ENCODE measurements around the gene CLHC1.
"Not testable (repeated sequence)": the region's sequence is repeated elsewhere in the genome, so short reads cannot be mapped to it uniquely, and the experiment has no call there.

The CLHC1 gene

DNA sequence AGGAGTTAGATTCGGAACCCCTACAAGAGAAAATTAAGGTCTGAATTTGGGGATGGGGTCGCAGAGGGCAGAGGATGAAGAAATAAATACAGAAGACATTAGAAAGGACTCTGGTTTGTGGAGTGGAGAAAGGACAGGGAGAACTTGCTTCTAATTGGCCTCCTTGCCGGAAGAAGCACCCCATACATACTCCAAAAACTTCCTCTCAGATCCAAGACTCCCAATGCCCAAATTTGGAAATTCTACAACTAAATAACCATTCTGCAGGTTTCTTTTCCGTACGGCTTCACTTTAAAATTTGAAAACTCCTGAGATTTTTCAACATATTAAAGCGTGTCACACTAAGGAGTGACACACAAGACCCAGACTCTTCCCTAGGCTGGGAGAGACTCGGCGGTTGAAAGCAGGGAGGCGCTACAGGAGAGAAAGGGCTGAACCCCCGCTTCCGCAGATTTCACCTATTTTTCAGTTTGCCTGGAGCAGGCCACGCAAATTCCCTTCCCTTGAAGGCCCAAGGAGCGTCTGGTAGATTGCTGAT, 478 bp downstream of the CLHC1 start:
- DNase-seq: peak; percentile 56

DNA sequence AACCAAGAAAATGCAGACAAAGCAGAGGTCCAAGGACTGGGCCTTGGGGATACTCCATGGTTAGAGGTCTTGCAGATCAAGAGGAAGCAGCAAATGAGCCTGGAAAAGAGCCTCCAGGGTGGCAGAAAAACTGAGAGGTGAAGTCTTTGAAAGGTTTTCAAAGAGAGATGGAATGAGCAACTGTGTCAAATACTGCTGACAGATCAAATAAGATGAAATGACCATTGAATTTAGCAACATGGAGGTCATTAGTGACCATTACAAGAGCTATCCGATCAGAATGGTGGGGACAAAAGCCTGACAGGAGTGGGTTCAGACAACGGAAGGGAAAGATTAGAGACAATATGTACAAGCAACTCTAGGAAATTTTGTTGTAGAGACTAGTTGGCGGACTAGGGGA, 1.5 kb downstream of the CLHC1 start:
- DNase-seq: no peak

DNA sequence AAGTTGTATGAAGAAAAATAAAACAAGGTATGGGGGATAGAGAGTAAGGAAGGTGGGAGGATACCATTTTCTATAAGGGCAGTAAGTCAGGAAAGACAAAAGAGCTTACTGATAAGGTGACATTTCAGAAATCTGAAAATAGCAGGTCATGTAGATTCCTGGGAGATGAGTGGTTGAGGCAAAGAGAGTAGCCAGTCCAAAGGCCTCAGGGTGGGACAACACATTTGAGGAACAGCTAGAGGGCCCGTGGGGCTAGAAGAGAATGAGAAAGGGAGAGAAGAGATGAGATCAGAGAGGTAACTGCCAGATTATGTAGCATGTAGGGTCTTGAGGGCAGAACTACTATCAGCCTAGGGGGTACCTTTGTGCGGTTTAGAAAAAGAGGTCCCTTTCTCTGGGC, 2.9 kb downstream of the CLHC1 start:
- no peak for DNase-seq

DNA sequence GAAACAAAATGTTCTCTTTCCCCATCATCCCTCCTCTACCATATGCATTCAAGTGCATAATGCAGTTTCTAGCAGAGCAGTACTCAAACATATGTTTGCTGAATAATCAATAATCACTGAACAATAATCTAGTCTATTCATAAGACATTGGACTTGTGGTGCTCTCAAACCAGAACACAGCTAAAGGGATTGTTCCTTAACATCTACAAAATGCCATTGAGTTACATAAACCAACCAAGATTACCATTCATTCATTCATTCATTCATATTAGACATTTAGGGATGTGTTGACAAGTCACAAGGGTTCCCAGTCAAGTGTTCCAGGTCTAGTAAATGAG, 3.9 kb downstream of the CLHC1 start:
- DNase-seq: no peak

DNA sequence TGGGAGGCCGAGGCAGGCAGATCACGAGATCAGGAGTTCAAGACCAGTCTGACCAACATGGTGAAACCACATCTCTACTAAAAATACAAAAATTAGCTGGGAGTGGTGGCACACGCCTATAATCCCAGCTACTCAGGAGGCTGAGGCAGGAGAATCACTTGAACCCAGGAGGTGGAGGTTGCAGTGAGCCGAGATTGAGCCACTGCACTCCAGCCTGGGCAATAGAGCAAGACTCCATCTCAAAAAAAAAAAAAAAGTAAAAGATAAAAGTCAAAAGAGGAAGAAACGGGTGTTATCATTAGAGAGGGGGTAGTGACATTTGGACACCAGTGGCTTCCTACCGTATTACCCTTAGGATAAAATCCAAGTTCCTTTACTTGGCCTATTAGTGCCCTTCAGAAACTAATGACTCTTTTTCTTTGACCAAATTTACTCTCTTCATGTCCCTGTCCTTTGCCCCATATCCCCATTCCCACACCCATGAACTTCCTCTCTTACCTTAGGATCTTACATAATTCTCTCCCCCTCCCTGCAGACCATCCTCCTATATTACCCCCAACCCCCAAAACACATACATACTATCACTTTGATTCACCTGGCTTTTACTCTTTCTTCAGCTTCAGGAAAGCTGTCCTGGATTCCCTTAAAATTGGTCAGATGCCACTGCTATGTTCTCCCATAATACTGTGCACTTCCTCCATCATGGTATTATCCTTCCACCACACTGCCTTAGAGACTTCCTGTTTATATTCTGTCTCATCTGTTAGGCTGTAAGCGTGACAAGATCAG, 4.5 kb downstream of the CLHC1 start:
- peak; percentile 71 for DNase-seq

DNA sequence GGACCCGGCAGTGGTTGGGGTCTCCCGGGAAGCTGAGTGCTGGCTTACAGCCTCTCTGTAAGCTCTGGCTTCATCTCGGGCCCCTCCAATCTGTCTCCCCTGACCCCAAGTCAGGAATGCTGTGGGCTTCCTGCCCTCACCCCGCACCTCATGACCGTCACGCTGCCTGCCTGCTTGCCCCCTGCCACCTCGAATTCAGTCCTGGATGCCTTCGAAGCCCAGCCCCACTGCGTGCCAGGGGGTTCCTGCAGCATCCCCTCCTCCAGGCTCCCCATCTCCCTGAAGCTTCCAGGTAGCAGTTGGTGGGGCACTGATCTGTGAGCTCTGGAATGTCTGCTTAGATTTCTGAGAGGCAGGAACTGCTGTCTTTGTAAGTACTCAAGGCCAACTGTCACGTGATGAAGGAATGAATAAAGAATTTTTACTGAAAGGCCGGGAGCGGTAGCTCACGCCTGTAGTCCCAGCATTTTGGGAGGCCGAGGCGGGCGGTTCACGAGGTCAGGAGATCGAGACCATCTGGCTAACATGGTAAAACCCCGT, 6.5 kb downstream of the CLHC1 start:
- no peak for DNase-seq

DNA sequence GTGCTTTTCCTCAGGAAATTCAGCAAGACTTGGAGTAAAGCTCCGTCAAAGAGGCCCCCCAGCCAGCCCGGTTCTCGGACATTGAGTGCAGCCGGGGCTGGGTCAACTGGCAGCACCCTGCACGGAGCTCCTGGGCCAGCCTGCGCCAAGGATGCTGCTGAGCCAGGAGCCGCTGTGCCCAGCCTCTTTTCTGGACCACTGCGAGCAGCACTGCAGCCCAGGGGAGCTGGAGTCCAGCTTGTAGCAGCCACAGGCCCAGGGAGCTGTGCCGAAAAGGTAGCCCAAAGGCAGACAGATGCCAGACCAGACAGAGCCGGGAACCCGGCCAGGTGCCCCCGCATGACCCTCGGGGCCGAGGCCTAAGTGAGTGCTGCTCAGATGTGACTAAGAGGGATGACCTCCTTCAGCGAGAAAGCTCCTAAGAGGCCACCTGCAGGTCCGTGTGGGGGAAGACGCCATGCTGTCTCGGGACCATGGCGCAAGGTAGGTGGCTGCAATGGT, 7.3 kb downstream of the CLHC1 start:
- DNase-seq: no peak

DNA sequence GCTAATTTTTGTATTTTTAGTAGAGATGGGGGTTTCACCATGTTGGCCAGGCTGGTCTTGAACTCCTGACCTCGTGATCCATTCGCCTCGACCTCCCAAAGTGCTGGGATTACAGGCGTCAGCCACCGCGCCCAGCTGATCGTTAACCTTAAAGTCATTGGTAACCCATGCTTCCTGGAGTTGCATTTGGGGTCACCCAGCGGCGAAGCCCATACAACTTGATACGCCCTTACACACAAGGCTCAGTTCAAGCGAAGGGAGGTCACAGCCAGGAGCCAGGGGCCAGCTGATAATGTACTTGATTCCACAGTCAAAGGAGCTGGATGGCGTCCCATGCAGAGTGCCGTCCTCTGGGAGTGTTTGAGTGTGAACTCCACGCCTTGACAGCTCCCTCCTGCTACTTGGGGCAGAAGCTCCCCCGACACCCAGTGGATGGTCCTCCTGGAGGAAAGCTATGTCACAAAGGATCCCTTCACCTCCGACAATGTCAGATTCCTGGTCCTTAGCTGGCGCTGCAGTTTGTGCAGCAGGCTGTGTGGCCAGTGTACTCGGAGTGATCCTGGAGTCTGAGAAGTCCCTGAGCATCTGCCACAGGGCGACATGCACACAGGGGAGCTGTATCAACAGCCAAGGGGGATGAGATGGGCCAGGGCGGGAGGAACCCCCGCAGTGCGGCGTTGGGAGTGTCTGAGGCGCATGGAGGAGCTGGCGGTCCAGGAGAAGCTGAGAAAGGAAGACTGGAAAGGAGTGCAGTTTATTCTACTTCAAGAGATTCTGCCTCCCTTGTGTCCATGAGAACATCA, 7.9 kb downstream of the CLHC1 start:
- DNase-seq: peak; percentile 16

DNA sequence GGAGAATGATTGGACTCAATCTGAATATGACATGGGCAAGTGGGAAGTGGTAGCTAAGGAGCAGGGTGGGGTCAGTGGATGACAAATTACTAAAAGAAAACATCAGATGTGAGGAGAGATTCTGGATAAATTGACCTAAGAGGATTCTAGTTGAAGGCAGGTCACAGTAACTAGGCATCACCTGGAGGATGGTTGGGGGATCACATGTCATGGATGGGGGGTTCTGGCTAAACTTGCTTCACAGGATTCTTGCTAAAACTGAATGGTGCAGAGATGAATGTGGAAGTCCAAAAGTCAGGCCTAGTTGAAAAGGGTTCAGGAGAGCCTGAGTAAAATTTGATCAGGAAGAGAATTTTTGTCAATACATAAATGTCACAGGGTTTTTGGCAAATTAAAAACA, 18.3 kb downstream of the CLHC1 start:
- no peak for DNase-seq

DNA sequence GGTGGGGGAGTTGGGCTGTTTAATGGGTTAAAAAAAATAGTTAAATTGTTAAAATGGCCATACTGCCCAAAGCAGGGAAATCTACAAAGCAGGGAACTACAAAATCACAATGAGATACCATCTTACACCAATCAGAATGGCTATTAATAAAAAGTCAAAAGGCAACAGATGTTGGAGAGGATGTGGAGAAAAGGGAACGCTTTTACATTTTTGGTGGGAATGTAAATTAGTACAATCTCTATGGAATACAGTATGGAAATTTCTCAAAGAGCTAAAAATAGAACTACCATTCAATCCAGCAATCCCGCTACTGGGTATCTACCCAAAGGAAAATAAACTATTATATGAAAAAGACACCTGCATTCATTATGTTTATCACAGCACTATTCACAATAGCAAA, 27.1 kb downstream of the CLHC1 start:
- no peak for DNase-seq

DNA sequence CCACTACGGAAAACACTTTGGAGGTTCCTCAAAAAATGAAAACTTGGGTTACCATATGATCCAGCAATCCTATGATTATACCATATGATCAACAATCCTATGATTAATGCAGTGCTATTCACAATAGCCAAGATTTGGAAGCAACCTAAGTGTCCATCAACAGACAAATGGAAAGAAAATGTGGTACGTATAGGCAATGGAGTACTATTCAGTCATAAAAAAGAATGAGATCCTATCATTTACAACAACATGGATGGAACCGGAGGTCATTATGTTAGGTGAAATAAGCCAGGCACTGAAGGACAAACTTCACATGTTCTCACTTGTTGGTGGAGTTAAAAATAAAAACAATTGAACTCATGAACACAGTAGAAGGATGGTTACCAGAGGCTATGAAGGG, 27.6 kb downstream of the CLHC1 start:
- DNase-seq: no peak

DNA sequence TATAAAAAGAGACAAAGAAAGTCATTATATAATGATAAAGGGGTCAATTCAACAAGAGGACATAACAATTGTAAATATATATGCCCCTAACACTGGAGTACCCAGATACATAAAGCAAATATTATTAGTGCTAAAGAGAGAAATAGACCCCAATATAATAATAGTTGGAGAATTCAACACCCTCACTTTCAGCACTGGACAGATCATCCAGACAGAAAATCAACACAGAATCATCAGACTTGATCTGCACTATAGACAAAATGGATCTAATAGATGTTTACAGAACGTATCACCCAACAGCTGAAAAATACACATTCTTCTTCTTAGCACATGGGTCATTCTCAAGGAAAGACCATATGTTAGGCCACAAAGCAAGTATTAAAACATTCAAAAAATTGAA, 31.7 kb downstream of the CLHC1 start:
- no peak for DNase-seq

DNA sequence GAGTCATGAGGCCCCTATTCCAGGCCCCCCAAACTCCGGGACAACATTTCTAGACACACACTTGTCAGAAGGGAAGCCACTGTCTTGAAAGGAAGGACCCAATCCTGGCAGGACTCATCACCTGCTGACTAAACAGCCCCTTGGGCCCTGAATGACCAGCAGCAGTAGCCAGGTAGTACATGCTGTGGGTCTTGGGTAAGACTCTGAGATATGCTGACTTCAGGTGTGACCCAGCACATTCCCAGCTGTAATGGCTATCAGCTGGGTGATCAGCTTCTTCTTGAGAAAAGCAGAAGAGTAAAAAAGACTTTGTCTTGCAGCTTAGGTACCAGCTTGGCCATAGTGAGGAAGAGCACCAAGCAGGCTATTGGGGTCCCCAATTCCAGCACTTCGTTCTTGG, 35.6 kb downstream of the CLHC1 start:
- no peak for DNase-seq

DNA sequence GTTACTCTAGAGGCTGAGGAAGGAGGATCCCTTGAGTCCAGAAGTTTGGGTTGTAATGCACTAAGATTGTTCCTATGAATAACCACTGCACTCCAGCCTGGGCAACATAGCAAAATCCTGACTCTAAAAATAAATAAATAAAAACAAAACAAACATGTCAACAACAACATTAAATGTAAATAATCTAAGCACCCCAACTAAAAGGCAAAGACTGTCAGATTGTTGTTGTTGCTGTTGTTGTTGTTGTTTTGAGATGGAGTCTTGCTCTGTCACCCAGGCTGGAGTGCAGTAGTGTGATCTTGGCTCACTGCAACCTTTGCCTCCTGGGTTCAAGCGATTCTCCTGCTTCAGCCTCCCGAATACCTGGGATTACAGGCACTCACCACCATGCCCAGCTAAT, 40.2 kb downstream of the CLHC1 start:
- not testable (repeated sequence) for DNase-seq

DNA sequence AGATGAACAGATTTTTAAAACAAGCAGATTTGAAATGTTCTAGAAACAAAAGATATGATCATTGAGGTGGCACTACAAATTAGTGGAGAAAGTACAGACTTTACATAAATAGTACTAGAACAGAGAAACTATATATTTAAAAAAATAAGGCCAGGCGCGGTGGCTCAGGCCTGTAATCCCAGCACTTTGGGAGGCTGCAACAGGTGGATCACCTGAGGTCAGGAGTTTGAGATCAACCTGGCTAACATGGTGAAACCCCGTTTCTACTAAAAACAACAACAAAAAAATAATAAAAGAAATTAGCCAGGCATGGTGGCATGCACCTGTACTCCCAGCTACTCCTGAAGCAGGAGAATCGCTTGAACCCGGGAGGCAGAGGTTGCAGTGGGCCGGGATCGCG, 45.3 kb downstream of the CLHC1 start:
- DNase-seq: not testable (repeated sequence)

DNA sequence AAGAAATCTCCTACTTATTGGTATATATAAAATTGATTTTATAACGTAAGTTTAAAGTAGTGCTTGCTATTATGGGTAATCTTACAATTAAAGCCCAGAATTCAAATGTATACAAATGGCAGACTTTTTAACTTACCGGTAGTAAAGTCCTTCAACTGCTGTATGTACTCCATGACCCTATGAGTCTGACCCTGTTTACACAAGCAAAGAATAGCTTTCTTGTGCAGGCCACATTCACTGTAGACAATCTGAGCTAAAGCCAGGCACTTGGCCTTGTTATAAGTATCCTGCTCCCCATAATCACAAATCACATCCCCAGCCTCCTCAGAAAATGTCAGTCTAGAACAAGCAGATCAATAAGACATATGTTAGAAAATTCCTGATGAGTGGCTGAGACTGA, 51.7 kb downstream of the CLHC1 start:
- DNase-seq: no peak

DNA sequence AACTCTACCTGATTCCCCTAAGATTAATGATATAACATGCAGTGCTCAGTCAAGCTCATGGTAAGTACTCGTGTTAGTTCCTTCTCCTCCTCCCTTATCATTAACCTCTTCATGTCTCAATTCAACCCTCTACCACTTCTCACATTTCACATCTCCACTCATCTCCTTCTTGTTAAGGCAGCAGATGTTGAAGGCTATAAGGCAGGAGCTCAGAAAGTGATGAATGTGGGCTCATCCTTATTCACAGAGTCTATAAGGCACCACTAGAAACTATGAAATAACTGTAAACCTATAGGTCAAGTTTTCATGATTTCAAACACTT, 56.0 kb downstream of the CLHC1 start:
- no peak for DNase-seq

DNA sequence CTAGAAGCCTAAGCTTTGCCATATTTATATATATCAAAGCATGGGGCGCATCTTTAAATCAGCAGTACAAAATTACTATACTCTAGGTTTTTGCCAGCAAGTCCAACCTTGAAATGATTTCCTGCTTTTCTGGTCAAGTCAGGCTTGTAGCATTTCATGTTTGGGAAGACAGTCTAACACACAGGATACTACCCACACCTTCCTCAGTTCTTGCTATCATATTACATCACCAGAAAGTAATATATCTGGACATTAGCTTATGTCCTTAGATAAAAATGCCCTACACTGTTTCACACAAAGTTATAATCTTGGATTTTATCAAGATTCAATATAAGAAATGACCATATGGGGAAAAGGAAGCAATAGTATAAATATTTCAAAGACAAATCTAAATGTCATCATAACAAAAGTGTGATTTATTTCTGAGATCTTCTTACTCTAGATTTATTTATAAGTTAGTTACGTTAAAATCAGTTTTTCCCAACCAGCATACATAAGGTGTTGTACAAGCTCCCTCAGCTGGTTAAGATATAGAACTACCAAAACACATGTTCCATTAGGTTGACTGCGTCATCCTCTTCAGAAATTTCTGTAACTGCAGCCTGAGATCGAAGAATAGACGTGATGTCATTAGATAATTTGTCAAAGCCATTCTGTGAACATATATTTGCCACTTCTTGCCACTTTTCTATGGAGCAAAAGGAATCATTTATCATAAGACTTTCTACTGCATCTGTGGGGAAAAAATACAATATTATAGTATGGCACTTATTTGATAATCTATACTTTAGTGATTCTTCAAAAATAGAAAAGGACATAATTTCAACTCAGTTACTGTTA, 56.6 kb downstream of the CLHC1 start:
- DNase-seq: peak; percentile 84

DNA sequence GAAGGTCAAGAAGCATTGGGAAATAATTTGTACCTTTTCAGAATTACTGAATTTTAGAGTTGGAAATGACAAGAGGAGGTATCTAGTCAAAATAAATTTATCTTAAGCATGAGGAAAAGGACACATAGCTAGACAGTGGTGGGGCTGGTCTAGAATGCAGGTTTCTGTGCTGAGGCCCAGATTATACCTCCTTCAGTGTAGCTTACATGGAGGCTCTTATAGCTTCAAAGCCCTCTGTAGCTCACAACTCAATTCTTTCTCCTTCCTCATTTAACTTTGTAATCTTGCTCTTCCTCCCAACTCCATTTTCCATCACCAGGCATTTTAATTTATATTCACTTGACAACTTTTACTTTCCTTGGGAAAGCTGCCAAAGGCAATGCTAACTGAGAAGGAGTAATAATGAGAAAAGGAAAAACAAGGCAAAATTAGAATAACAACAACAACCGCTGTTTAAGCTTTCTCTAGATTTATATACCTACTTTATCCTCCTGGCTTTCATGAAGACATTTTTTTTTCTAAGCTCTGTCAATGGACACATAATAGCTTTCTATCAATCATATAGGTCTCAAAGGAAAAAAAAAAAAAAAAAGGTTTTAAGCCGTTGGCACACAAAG, 58.5 kb downstream of the CLHC1 start:
- no peak for DNase-seq

DNA sequence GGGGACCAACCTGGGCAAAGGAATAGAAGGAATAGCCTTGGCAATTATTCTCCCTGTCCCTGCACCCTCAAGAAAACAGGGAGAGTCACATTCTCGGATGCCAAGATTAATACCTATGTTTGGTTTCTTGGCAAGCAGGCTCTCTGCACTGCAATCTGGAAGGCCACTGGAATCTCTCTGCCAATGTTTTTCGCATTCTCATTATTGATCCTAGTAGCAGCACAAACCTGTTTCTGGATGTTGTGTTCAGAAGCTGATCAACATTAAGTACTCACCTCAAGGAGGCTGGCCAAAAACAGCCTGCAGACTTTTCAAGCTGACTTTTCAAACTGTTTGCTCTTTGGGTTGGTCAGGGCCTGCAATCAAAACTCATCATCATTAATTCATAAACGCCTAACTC, 62.2 kb downstream of the CLHC1 start:
- DNase-seq: no peak

DNA sequence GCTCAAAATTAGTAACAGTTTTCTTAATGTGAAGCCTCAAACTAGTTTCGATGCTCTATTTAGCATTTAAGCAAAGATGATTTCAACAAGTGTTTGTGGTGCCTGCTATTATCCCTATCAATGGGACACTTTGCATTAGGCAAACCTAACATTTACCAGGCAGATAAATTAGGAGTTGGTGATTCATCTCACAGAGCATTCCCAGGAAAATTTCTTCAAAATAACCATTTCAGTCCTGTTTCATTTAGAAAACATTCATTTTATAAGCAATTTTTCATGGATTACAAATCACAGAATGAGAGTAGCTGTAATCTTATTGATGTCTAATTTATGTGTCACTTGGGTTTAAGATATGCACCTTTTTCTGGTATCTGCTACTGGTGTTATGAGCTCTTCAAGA, 62.7 kb downstream of the CLHC1 start:
- DNase-seq: no peak
